Measurements from ENCODE around the gene SLC16A10. TPM values are rescaled to one million over a fixed set of nuclear protein-coding genes. Genes with fewer than 3 reads are reported as not detected.

The SLC16A10 gene
- total and polyA plus RNA-seq, 2 of the 13 experiments (the other 11 are each of a cell fraction or from before 2014, with no cell fraction given): 8.2 to 20.1 TPM

- TF ChIP-seq, protein P1, sequence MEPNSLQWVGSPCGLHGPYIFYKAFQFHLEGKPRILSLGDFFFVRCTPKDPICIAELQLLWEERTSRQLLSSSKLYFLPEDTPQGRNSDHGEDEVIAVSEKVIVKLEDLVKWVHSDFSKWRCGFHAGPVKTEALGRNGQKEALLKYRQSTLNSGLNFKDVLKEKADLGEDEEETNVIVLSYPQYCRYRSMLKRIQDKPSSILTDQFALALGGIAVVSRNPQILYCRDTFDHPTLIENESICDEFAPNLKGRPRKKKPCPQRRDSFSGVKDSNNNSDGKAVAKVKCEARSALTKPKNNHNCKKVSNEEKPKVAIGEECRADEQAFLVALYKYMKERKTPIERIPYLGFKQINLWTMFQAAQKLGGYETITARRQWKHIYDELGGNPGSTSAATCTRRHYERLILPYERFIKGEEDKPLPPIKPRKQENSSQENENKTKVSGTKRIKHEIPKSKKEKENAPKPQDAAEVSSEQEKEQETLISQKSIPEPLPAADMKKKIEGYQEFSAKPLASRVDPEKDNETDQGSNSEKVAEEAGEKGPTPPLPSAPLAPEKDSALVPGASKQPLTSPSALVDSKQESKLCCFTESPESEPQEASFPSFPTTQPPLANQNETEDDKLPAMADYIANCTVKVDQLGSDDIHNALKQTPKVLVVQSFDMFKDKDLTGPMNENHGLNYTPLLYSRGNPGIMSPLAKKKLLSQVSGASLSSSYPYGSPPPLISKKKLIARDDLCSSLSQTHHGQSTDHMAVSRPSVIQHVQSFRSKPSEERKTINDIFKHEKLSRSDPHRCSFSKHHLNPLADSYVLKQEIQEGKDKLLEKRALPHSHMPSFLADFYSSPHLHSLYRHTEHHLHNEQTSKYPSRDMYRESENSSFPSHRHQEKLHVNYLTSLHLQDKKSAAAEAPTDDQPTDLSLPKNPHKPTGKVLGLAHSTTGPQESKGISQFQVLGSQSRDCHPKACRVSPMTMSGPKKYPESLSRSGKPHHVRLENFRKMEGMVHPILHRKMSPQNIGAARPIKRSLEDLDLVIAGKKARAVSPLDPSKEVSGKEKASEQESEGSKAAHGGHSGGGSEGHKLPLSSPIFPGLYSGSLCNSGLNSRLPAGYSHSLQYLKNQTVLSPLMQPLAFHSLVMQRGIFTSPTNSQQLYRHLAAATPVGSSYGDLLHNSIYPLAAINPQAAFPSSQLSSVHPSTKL (CRISPR knock-in tag; IDR thresholded peaks at IDR 0.05): peak; percentile 69
- TF ChIP-seq MBD4 (IDR thresholded peaks at IDR 0.05; ENCODE audit: borderline replicate concordance, low read length): no peak
- no peak for TF ChIP-seq ZFP36L1 (CRISPR knock-in tag; IDR thresholded peaks at IDR 0.05)
- TF ChIP-seq AGO2 (optimal IDR thresholded peaks at IDR 0.05; ENCODE audit: low read depth, low read length): peak; percentile 56
- TF ChIP-seq ETV5 (CRISPR knock-in tag; IDR thresholded peaks at IDR 0.05; ENCODE audit: borderline replicate concordance): peak; percentile 89
- no peak for TF ChIP-seq FOSL1 (CRISPR knock-in tag; IDR thresholded peaks at IDR 0.05; ENCODE audit: borderline replicate concordance)
- peak; percentile 73 for TF ChIP-seq GATAD2A (CRISPR knock-in tag; IDR thresholded peaks at IDR 0.05)
- TF ChIP-seq PRPF4 (IDR thresholded peaks at IDR 0.05; ENCODE audit: low read depth, low read length, poor library complexity, severe bottlenecking): no peak
- no peak for TF ChIP-seq ZNF121 (CRISPR knock-in tag; IDR thresholded peaks at IDR 0.05)
- TF ChIP-seq, protein P2, sequence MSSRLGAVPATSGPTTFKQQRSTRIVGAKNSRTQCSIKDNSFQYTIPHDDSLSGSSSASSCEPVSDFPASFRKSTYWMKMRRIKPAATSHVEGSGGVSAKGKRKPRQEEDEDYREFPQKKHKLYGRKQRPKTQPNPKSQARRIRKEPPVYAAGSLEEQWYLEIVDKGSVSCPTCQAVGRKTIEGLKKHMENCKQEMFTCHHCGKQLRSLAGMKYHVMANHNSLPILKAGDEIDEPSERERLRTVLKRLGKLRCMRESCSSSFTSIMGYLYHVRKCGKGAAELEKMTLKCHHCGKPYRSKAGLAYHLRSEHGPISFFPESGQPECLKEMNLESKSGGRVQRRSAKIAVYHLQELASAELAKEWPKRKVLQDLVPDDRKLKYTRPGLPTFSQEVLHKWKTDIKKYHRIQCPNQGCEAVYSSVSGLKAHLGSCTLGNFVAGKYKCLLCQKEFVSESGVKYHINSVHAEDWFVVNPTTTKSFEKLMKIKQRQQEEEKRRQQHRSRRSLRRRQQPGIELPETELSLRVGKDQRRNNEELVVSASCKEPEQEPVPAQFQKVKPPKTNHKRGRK (CRISPR knock-in tag; IDR thresholded peaks at IDR 0.05): peak; percentile 72; the same call in 1 of the 2 replicates
- no peak for TF ChIP-seq BCLAF1 (IDR thresholded peaks at IDR 0.05)
- no peak for TF ChIP-seq NFAT5 (CRISPR knock-in tag; IDR thresholded peaks at IDR 0.05)
- peak; percentile 62 for TF ChIP-seq NFYB (CRISPR knock-in tag; IDR thresholded peaks at IDR 0.05)
- TF ChIP-seq RFXANK (CRISPR knock-in tag; IDR thresholded peaks at IDR 0.05): 0 out of 2 replicates have a peak, but pooled peaks have one; percentile 56
- TF ChIP-seq DNMT1 (CRISPR knock-in tag; IDR thresholded peaks at IDR 0.05): 0 out of 2 replicates have a peak, but pooled peaks have one; percentile 43
Observed at GRCh38 chr6:111259089-111259831, 172.0 kb downstream of the SLC16A10 start (continued).
